Ovary (tissue), 3 donors: Measurements from ENCODE around the gene PLPPR5.

Experiments
- POLR2A ChIP-seq: fragments of 450-650 bp; IDR thresholded peaks from one replicate; pipeline ENCODE4 v1.6.1; 2017; ENCODE audit warnings: antibody characterized with exemption, mild to moderate bottlenecking, moderate library complexity
- TF ChIP-seq, protein P1 (sequence below), 3 donors: fragments of 450-650 bp in 2 of 3; fragments of 200-600 bp in 1 of 3; IDR thresholded peaks; one replicate each; pipeline versions ENCODE4 v1.5.1 to v1.8.0; 2016 to 2022; ENCODE audit warnings: antibody characterized with exemption in 3 of 3, mild to moderate bottlenecking in 1 of 3
- donor health status: DM: no; HTN: no; CAD: no.

GRCh38 chr1:98903261-98903660, 101.4 kb downstream of the PLPPR5 start:
- TF ChIP-seq, protein P1, sequence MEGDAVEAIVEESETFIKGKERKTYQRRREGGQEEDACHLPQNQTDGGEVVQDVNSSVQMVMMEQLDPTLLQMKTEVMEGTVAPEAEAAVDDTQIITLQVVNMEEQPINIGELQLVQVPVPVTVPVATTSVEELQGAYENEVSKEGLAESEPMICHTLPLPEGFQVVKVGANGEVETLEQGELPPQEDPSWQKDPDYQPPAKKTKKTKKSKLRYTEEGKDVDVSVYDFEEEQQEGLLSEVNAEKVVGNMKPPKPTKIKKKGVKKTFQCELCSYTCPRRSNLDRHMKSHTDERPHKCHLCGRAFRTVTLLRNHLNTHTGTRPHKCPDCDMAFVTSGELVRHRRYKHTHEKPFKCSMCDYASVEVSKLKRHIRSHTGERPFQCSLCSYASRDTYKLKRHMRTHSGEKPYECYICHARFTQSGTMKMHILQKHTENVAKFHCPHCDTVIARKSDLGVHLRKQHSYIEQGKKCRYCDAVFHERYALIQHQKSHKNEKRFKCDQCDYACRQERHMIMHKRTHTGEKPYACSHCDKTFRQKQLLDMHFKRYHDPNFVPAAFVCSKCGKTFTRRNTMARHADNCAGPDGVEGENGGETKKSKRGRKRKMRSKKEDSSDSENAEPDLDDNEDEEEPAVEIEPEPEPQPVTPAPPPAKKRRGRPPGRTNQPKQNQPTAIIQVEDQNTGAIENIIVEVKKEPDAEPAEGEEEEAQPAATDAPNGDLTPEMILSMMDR (IDR thresholded peaks at IDR 0.05), result no peak
- no peak for TF ChIP-seq POLR2A
